Vagina (tissue), 2 donors: Measurements from ENCODE around the gene SUSD5. TPM values are rescaled to one million over a fixed set of nuclear protein-coding genes. Genes with fewer than 3 reads are reported as not detected.

ENCODE experiments used
- DNase-seq, 2 donors: peaks; one replicate each; pipeline ENCODE4 v3.0.0-alpha.2; 2017; ENCODE audit errors: extremely low spot score in 2 of 2
- H3K27ac ChIP-seq: fragments of 200-600 bp; sonication (generic); one replicate; pipeline ENCODE4 v1.5.1; 2019
- H3K27me3 ChIP-seq: fragments of 200-600 bp; sonication (generic); one replicate; pipeline ENCODE4 v1.5.1; 2019
- H3K36me3 ChIP-seq, 2 donors: fragments of 200-600 bp; sonication (generic); one replicate each; pipeline ENCODE4 v1.5.1; 2017 to 2019
- H3K4me1 ChIP-seq: fragments of 200-600 bp; sonication (generic); one replicate; pipeline ENCODE4 v1.5.1; 2019
- H3K4me3 ChIP-seq, 2 donors: fragments of 200-600 bp; sonication (generic); 1 replicate in 1 of 2; 2 replicates in 1 of 2; pipeline ENCODE4 v1.5.1; 2016 to 2019
- H3K9me3 ChIP-seq: fragments of 200-600 bp; sonication (generic); one replicate; pipeline ENCODE4 v1.5.1; 2019
- POLR2A ChIP-seq, 2 donors: fragments of 450-650 bp; IDR thresholded peaks; one replicate each; pipeline ENCODE4 v1.6.1; 2017; ENCODE audit warnings: antibody characterized with exemption in 2 of 2, mild to moderate bottlenecking in 2 of 2, moderate library complexity in 2 of 2
- POLR2AphosphoS5 ChIP-seq, 2 donors: sonication (generic); formaldehyde crosslinking; IDR thresholded peaks; one replicate each; pipeline ENCODE4 v1.9.0; 2017; ENCODE audit warnings: antibody characterized with exemption in 2 of 2, mild to moderate bottlenecking in 2 of 2, low read depth in 1 of 2; ENCODE audit not compliant: insufficient read depth in 1 of 2
- intact Hi-C: fragments of 100-400 bp; cut with DNase I; formaldehyde crosslinking; loops from one replicate; pipeline ENCODE4 v1.15.1; 2023
- total RNA-seq: library from RNA; depleted of rRNA; stranded (reverse); fragments of >200 nt; gene quantifications from one replicate; pipeline ENCODE4 v1.2.3, GENCODE V29; 2016
- TF ChIP-seq, protein P1 (sequence below), 3 experiments: fragments of 450-650 bp in 2 of 3; fragments of 200-600 bp in 1 of 3; sonication (generic) in 1 of 3; IDR thresholded peaks; one replicate each; pipeline ENCODE4 v1.5.1; 2017 to 2019; ENCODE audit warnings: antibody characterized with exemption in 3 of 3, mild to moderate bottlenecking in 2 of 3, moderate library complexity in 2 of 3

The SUSD5 gene
- total RNA-seq, 1 donor from 2014 or later: 0.98 TPM

- intact Hi-C loops: loop anchor here (10.0 kb wide), 1 partner anchor 225 kb away; no protein-coding TSS in a partner anchor
- no peaks in the 10 kb centered on the region for H3K9me3 ChIP-seq
- H3K36me3 ChIP-seq: no peaks in the 10 kb centered on the region
- H3K4me3 ChIP-seq: no peak overlapping the region
- TF ChIP-seq POLR2AphosphoS5 (IDR thresholded peaks at IDR 0.05; ENCODE audit: insufficient read depth in 1 of 2, low read depth in 1 of 2) (no peak), POLR2A (IDR thresholded peaks at IDR 0.05) (no peak)
- TF ChIP-seq, protein P1, sequence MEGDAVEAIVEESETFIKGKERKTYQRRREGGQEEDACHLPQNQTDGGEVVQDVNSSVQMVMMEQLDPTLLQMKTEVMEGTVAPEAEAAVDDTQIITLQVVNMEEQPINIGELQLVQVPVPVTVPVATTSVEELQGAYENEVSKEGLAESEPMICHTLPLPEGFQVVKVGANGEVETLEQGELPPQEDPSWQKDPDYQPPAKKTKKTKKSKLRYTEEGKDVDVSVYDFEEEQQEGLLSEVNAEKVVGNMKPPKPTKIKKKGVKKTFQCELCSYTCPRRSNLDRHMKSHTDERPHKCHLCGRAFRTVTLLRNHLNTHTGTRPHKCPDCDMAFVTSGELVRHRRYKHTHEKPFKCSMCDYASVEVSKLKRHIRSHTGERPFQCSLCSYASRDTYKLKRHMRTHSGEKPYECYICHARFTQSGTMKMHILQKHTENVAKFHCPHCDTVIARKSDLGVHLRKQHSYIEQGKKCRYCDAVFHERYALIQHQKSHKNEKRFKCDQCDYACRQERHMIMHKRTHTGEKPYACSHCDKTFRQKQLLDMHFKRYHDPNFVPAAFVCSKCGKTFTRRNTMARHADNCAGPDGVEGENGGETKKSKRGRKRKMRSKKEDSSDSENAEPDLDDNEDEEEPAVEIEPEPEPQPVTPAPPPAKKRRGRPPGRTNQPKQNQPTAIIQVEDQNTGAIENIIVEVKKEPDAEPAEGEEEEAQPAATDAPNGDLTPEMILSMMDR (IDR thresholded peaks at IDR 0.05): no peak
- H3K27ac ChIP-seq: no peak overlapping the region
- H3K4me1 ChIP-seq: peaks cover 8% of the 10 kb centered on the region
- H3K27me3 ChIP-seq: no peaks in the 10 kb centered on the region
- DNase-seq: peak in 1 of 2 donors; percentile 80
Observed at GRCh38 chr3:33149342-33149741, 69.3 kb downstream of the SUSD5 start.

- peaks cover 8% of the 10 kb centered on the region for H3K4me1 ChIP-seq
- DNase-seq: peak in 1 of 2 donors; percentile 49
- no peak overlapping the region for H3K4me3 ChIP-seq
- H3K27me3 ChIP-seq: no peaks in the 10 kb centered on the region
- no peak overlapping the region for H3K27ac ChIP-seq
- TF ChIP-seq POLR2A (IDR thresholded peaks at IDR 0.05) (no peak), POLR2AphosphoS5 (IDR thresholded peaks at IDR 0.05; ENCODE audit: insufficient read depth in 1 of 2, low read depth in 1 of 2) (no peak)
- TF ChIP-seq, protein P1 (IDR thresholded peaks at IDR 0.05): no peak
- intact Hi-C loops: loop anchor here (10.0 kb wide), 1 partner anchor 228 kb away; no protein-coding TSS in a partner anchor
- H3K36me3 ChIP-seq: peaks cover 0 to 15% of the 10 kb centered on the region in 2 donors
- no peaks in the 10 kb centered on the region for H3K9me3 ChIP-seq
Observed at GRCh38 chr3:33146791-33147445, 71.7 kb downstream of the SUSD5 start.

- TF ChIP-seq, protein P1 (IDR thresholded peaks at IDR 0.05): no peak
- no peak for TF ChIP-seq POLR2AphosphoS5 (IDR thresholded peaks at IDR 0.05; ENCODE audit: insufficient read depth in 1 of 2, low read depth in 1 of 2)
- no peak for TF ChIP-seq POLR2A (IDR thresholded peaks at IDR 0.05)
- peak in 1 of 2 donors; percentile 81 for DNase-seq
- intact Hi-C loops: loop anchor here (10.0 kb wide), 1 partner anchor 229 kb away; no protein-coding TSS in a partner anchor
- Histone ChIP-seq H3K9me3 (no peaks in the 10 kb centered on the region), H3K27me3 (no peaks in the 10 kb centered on the region), H3K4me1 (peaks cover 8% of the 10 kb centered on the region), H3K4me3 (no peak overlapping the region), H3K36me3 (peaks cover 0 to 23% of the 10 kb centered on the region in 2 donors), H3K27ac (no peak overlapping the region)
Observed at GRCh38 chr3:33145901-33146580, 72.6 kb downstream of the SUSD5 start.

DNA sequence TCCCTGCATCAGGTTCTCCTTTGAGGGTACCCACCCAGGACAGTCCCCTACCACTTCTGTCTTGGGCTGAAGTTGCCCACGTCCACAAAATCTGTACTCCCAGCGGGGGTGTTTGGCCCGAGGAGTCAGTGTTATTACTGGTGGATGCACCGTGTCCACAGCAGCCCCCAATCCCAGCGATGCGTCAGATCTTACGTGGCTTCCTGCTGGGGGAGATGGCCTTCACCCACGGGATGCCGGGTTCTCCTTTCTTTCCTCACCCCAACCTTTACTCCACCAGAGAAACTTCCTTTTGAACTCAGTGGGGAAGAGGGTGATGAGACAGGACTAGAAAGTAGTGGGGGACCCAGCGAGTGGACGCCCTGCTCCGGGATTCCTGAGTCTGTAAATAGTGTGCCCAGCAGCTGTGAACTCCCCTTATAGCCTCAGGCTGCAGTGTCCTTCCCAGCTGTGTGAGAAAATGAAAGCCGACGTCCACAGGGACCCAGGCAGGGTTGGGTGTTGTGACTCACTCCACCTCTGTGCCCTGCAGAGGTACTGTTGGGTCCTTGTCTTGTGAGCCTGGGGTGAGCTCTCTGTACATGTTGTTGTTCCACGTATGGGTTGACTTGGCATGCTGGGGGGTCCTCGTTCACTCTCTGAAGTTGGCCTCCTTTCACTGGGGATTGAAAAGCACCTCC, 73.2 kb downstream of the SUSD5 start:
- no peaks in the 10 kb centered on the region for H3K9me3 ChIP-seq
- no peak overlapping the region for H3K4me3 ChIP-seq
- H3K27me3 ChIP-seq: no peaks in the 10 kb centered on the region
- H3K36me3 ChIP-seq: peaks cover 0 to 30% of the 10 kb centered on the region in 2 donors
- H3K4me1 ChIP-seq: peaks cover 8% of the 10 kb centered on the region
- no peak for DNase-seq
- intact Hi-C loops: loop anchor here (10.0 kb wide), 1 partner anchor 229 kb away; no protein-coding TSS in a partner anchor
- TF ChIP-seq, protein P1 (IDR thresholded peaks at IDR 0.05): no peak
- TF ChIP-seq POLR2A (IDR thresholded peaks at IDR 0.05) (no peak), POLR2AphosphoS5 (IDR thresholded peaks at IDR 0.05; ENCODE audit: insufficient read depth in 1 of 2, low read depth in 1 of 2) (no peak)
- H3K27ac ChIP-seq: no peak overlapping the region
